Mesendoderm (in vitro differentiated cells): ENCODE data around the gene PRDM11.
"Not testable (repeated sequence)": the region's sequence is repeated elsewhere in the genome, so short reads cannot be mapped to it uniquely, and the experiment has no call there.

ENCODE experiments used
- DNase-seq: peaks from one replicate; pipeline ENCODE4 v3.0.0; 2013
- H2AK5ac ChIP-seq: 2 replicates; pipeline ENCODE4 v1.6.1; 2013; ENCODE audit warnings: low read length, inconsistent platforms
- H2BK120ac ChIP-seq: 2 replicates; pipeline ENCODE4 v1.6.1; 2013; ENCODE audit warnings: low read depth, mild to moderate bottlenecking, low read length, moderate library complexity, mixed read lengths
- H2BK15ac ChIP-seq: replicated peaks from 2 replicates; pipeline ENCODE4 v1.6.1; 2013; ENCODE audit warnings: low read depth, mild to moderate bottlenecking, moderate library complexity
- H2BK5ac ChIP-seq: 2 replicates; pipeline ENCODE4 v1.6.1; 2013; ENCODE audit warnings: low read length, inconsistent platforms
- H3K18ac ChIP-seq: 2 replicates; pipeline ENCODE4 v1.6.1; 2013; ENCODE audit warnings: mild to moderate bottlenecking, low read length, mixed read lengths
- H3K23ac ChIP-seq: one replicate; pipeline ENCODE4 v1.6.1; 2013; ENCODE audit warnings: low read length
- H3K27ac ChIP-seq: 2 replicates; pipeline ENCODE4 v1.5.1; 2013; ENCODE audit warnings: low read depth, mild to moderate bottlenecking, inconsistent platforms, low read length, moderate library complexity
- H3K27me3 ChIP-seq: 2 replicates; pipeline ENCODE4 v1.6.1; 2013; ENCODE audit warnings: low read length, control low read depth, mild to moderate bottlenecking, inconsistent platforms; ENCODE audit not compliant: insufficient read depth, poor library complexity
- H3K36me3 ChIP-seq: 2 replicates; pipeline ENCODE4 v1.6.1; 2013; ENCODE audit warnings: low read length, inconsistent platforms; ENCODE audit not compliant: control insufficient read depth, insufficient read depth
- H3K4ac ChIP-seq: one replicate; pipeline ENCODE4 v1.6.1; 2013; ENCODE audit warnings: low read depth, mild to moderate bottlenecking, low read length, moderate library complexity
- H3K4me1 ChIP-seq: 2 replicates; pipeline ENCODE4 v1.6.1; 2013; ENCODE audit warnings: low read depth, low read length, inconsistent platforms; ENCODE audit not compliant: control insufficient read depth
- H3K4me2 ChIP-seq: 2 replicates; pipeline ENCODE4 v1.6.1; 2013; ENCODE audit warnings: low read length
- H3K4me3 ChIP-seq: 2 replicates; pipeline ENCODE4 v1.5.1; 2013; ENCODE audit warnings: mild to moderate bottlenecking, low read length
- H3K56ac ChIP-seq: one replicate; pipeline ENCODE4 v1.6.1; 2013; ENCODE audit warnings: low read length
- H3K79me1 ChIP-seq: 2 replicates; pipeline ENCODE4 v1.6.1; 2013; ENCODE audit warnings: low read length, inconsistent platforms
- H3K79me2 ChIP-seq: 2 replicates; pipeline ENCODE4 v1.6.1; 2013; ENCODE audit warnings: mild to moderate bottlenecking, low read length; ENCODE audit not compliant: control insufficient read depth, insufficient read depth
- H3K9ac ChIP-seq: 2 replicates; pipeline ENCODE4 v1.6.1; 2013; ENCODE audit warnings: low read length, inconsistent platforms
- H4K5ac ChIP-seq: one replicate; pipeline ENCODE4 v1.6.1; 2013; ENCODE audit warnings: low read length
- H4K8ac ChIP-seq: one replicate; pipeline ENCODE4 v1.6.1; 2013; ENCODE audit warnings: low read depth, mild to moderate bottlenecking, control low read depth, low read length, moderate library complexity
- WGBS: extraction: QIAGEN DNeasy Blood & Tissue Kit; methylation state at CpG from one replicate; pipeline ENCODE4 v1.1.7; 2013; ENCODE audit warnings: low lambda C conversion rate, missing lambda C conversion rate; ENCODE audit not compliant: insufficient coverage; ENCODE audit errors: extremely low coverage; 5-methylcytosine and 5-hydroxymethylcytosine counted together

The PRDM11 gene

GRCh38 chr11:45127836-45128235 lies 18.6 kb upstream of the PRDM11 start:
- DNase-seq, H3K4ac ChIP-seq, H3K27ac ChIP-seq, H3K27me3 ChIP-seq, H3K36me3 ChIP-seq, H3K23ac ChIP-seq, H3K4me2 ChIP-seq, H4K8ac ChIP-seq, H2AK5ac ChIP-seq, H2BK5ac ChIP-seq, H3K56ac ChIP-seq, H3K4me1 ChIP-seq, H3K79me1 ChIP-seq, H3K4me3 ChIP-seq, H3K79me2 ChIP-seq, H3K18ac ChIP-seq, H2BK120ac ChIP-seq, H3K9ac ChIP-seq, H2BK15ac ChIP-seq, H4K5ac ChIP-seq: not testable (repeated sequence)
- WGBS, result no CpG with 5 or more reads among the region's 9 CpGs

- Histone ChIP-seq H3K4me2 (no peak overlapping the region), H3K4me3 (no peak overlapping the region), H2BK120ac (no peak overlapping the region), H3K36me3 (no peaks in the 10 kb centered on the region), H3K79me1 (no peaks in the 10 kb centered on the region), H3K79me2 (no peaks in the 10 kb centered on the region), H4K5ac (no peak overlapping the region), H3K4ac (no peak overlapping the region), H4K8ac (no peak overlapping the region), H2AK5ac (no peak overlapping the region), H3K4me1 (no peaks in the 10 kb centered on the region), H2BK15ac (no peak overlapping the region), H3K23ac (no peak overlapping the region), H3K27me3 (no peaks in the 10 kb centered on the region), H3K56ac (no peak overlapping the region), H2BK5ac (no peak overlapping the region), H3K18ac (no peak overlapping the region), H3K27ac (no peak overlapping the region), H3K9ac (no peak overlapping the region)
- no peak for DNase-seq
- no CpG with 5 or more reads among the region's 2 CpGs for WGBS
Measured at GRCh38 chr11:45133878-45134277, 12.6 kb upstream of the PRDM11 start.

- no peaks in the 10 kb centered on the region for H3K79me1 ChIP-seq
- no peak overlapping the region for H3K4me3 ChIP-seq
- no peak overlapping the region for H2BK120ac ChIP-seq
- no peak overlapping the region for H3K23ac ChIP-seq
- H3K9ac ChIP-seq, result no peak overlapping the region
- H3K27ac ChIP-seq, result no peak overlapping the region
- no peak overlapping the region for H3K18ac ChIP-seq
- no peak overlapping the region for H3K4ac ChIP-seq
- DNase-seq, result no peak
- no peak overlapping the region for H3K4me2 ChIP-seq
- H2BK15ac ChIP-seq, result no peak overlapping the region
- no peak overlapping the region for H4K5ac ChIP-seq
- H2BK5ac ChIP-seq, result no peak overlapping the region
- H3K36me3 ChIP-seq, result no peaks in the 10 kb centered on the region
- no peaks in the 10 kb centered on the region for H3K4me1 ChIP-seq
- no peaks in the 10 kb centered on the region for H3K79me2 ChIP-seq
- H4K8ac ChIP-seq, result no peak overlapping the region
- H3K56ac ChIP-seq, result no peak overlapping the region
- no peak overlapping the region for H2AK5ac ChIP-seq
- WGBS, result no CpG with 5 or more reads among the region's 1 CpG
- H3K27me3 ChIP-seq, result no peaks in the 10 kb centered on the region
Measured at GRCh38 chr11:45141171-45141570, 5.3 kb upstream of the PRDM11 start.

GRCh38 chr11:45141631-45142030 lies 4.8 kb upstream of the PRDM11 start:
- Histone ChIP-seq H3K4me3 (no peak overlapping the region), H4K8ac (no peak overlapping the region), H3K23ac (no peak overlapping the region), H2BK15ac (no peak overlapping the region), H3K4me2 (no peak overlapping the region), H3K4me1 (no peaks in the 10 kb centered on the region), H3K56ac (no peak overlapping the region), H3K79me2 (no peaks in the 10 kb centered on the region), H3K27ac (no peak overlapping the region), H3K36me3 (no peaks in the 10 kb centered on the region), H3K79me1 (no peaks in the 10 kb centered on the region), H3K18ac (no peak overlapping the region), H2BK5ac (no peak overlapping the region), H4K5ac (no peak overlapping the region), H2AK5ac (no peak overlapping the region), H3K4ac (no peak overlapping the region), H3K9ac (no peak overlapping the region), H2BK120ac (no peak overlapping the region), H3K27me3 (no peaks in the 10 kb centered on the region)
- no CpG with 5 or more reads among the region's 2 CpGs for WGBS
- no peak for DNase-seq

- no peak overlapping the region for H2BK15ac ChIP-seq
- H3K23ac ChIP-seq, result no peak overlapping the region
- no peak for DNase-seq
- H4K5ac ChIP-seq, result no peak overlapping the region
- H2BK120ac ChIP-seq, result no peak overlapping the region
- no peak overlapping the region for H3K56ac ChIP-seq
- H3K4me1 ChIP-seq, result no peaks in the 10 kb centered on the region
- no peak overlapping the region for H4K8ac ChIP-seq
- H3K4me2 ChIP-seq, result no peak overlapping the region
- no CpG with 5 or more reads among the region's 4 CpGs for WGBS
- no peak overlapping the region for H2AK5ac ChIP-seq
- H2BK5ac ChIP-seq, result no peak overlapping the region
- no peak overlapping the region for H3K4ac ChIP-seq
- no peak overlapping the region for H3K27ac ChIP-seq
- H3K27me3 ChIP-seq, result no peaks in the 10 kb centered on the region
- no peak overlapping the region for H3K4me3 ChIP-seq
- no peaks in the 10 kb centered on the region for H3K79me2 ChIP-seq
- H3K9ac ChIP-seq, result no peak overlapping the region
- no peaks in the 10 kb centered on the region for H3K36me3 ChIP-seq
- peaks cover under 1% of the 10 kb centered on the region for H3K79me1 ChIP-seq
- no peak overlapping the region for H3K18ac ChIP-seq
Measured at GRCh38 chr11:45142241-45143055, 4.0 kb upstream of the PRDM11 start.

- Histone ChIP-seq H2AK5ac (no peak overlapping the region), H3K4me3 (no peak overlapping the region), H3K79me1 (peaks cover 7% of the 10 kb centered on the region), H2BK120ac (no peak overlapping the region), H3K36me3 (no peaks in the 10 kb centered on the region), H4K8ac (no peak overlapping the region), H3K27me3 (no peaks in the 10 kb centered on the region), H3K23ac (no peak overlapping the region), H3K9ac (no peak overlapping the region), H3K56ac (no peak overlapping the region), H3K18ac (no peak overlapping the region), H3K4ac (no peak overlapping the region), H4K5ac (no peak overlapping the region), H3K4me2 (no peak overlapping the region), H3K4me1 (no peaks in the 10 kb centered on the region), H2BK5ac (no peak overlapping the region), H3K79me2 (peaks cover 8% of the 10 kb centered on the region), H3K27ac (no peak overlapping the region), H2BK15ac (no peak overlapping the region)
- no CpG with 5 or more reads among the region's 2 CpGs for WGBS
- no peak for DNase-seq
Measured at GRCh38 chr11:45143494-45143893, 2.9 kb upstream of the PRDM11 start.
